DMS153 (cell line): ENCODE results near the gene ANAPC2.

Experiments
- DNase-seq: peaks from one replicate; lab custom pipeline; 2025; lab: John Stamatoyannopoulos, UW

ANAPC2 gene

DNA sequence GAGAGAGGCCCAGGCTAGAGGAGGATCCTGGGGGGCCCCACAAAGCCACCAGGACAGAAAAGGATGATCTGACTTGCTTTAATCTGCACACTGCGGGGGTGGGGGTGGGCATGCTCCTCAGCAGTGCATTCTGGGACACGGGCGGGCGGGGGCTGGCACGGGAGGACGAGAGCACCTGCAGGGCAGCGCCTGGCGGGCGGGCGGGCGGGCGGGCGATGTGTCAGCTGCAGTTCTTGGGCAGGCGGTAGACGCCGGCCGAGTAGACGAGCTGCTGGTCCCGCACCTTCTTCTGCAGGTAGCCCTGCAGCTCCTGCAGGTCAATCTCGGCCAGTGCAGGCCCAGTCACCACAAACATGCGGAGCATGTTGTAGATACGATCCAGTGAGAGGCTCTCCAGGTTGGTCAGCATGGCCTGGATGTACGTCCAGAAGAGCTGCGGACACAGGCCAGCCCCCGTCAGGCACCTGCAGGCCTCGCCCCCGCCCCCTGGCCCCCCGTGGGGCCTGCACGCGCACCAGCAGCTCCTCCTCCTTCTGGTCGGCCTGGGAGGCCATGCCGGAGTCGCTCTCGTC lies 13.6 kb downstream of the ANAPC2 start:
- DNase-seq, result no peak

DNA sequence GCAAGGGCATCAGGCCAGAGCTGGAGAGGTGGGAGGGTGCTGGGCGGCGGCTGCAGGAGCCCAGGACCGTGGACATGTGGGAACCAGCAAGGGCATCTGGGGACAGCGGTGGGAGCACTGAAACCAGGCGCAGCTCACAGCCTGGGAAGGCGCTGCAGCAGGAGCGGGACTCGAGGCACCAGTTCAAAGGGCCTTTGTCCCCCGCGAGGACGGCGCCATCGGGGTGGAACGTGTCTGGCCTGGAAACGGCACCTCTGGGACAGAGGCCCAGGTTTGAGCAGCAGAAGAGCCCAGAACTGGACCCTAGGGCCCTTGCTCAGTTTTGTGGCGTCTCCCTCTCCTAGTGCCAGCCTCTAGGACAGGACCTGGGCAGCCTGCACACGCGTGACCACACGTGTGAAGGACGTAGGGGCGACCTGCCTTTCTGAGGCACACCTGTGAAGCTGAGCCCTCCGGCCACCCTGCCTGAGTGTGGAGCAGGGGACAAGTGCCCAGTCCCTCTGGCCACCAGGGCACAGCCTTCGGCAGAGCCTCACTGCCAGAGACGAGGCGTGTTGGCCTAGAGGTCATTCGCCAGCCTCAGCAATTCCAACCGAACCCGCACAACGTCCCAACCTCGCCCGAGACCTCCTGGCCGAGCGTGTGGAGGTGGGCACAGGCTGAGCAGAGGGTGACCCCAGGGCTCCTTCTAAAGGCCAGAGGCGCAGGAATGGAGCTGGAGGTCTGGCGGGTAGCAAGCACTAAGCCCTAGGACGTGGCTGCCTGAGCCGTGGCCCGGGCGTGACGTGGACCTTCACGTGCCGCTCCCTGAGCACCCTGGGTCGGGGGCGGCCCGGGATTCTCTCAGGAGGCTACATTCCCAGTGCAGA lies 14.3 kb downstream of the ANAPC2 start:
- DNase-seq, result no peak

GRCh38 chr9:137172901-137173795 lies 15.2 kb downstream of the ANAPC2 start:
- no peak for DNase-seq

DNA sequence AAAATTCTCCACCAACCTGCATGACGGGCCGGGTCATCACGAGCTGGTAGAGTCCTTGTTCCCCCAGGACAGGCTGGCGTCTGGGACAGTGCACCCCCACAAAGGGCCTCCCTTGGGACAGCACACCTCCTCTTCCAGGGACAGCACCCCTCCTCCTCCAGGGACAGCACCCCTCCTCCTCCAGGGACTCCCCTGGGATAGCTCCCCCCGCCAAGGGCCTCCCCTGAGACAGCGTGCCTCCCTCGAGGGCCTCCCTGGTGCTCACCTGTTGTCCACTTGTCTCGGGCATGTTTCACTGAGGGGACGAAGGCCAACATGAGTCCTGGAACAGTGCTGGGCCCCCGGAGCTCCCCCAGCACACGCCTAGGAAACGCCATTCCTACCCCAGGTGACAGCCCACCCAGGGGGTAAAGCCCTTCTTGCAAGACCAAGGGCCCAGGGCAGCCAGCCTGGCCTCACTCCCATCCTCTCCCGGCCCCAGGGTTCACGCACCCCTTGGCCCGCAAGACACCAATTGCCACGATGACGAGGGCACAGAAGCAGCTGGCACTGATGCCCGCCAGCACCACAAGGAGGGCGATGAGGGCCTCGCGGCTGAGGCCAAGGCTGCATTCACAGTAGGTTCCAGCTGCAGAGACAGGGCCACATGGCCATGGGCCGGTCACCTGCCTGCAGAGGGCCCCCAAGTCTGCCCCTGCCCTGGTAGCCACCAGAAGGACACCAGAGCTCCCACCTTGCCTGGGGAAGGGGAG lies 17.0 kb downstream of the ANAPC2 start:
- DNase-seq, result no peak

DNA sequence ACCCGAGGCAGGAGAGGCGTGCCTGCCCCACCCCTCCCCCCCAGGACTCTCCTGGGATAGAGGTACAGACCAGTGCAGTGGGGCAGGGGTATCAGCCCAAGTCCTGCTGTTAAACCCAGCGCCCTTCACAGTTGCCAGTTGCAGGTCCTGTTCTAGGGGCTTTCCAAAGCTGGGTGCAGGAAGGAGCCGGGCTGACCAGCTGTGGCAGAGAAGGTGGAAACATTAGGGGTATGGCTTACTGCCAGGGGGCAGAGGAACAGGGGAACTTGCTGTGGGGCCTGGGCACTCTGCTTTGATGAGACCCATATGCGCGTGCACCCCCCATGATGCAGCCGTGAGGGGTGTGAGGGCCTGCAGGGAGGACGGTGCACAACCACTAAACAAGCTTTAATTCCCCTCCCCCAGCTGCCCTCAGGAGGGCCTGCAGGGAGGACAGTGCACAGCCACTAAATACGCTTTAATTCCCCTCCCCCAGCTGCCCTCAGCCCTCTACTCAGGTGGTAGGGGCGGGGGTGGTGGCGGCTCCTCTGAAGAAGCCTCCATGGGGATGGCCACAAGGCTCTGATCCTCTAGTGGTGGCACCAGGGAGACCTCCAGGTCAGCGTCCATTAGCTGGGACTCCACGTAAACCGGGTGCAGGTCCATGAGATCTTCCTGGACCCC lies 17.7 kb downstream of the ANAPC2 start:
- no peak for DNase-seq

GRCh38 chr9:137169896-137170358 lies 18.4 kb downstream of the ANAPC2 start, which contains the start of gene LRRC26:
Gene LRRC26, minus strand, starts transcription at chr9:137170051. Its CDS starts 108 bp downstream, at chr9:137169943.
- DNase-seq, result no peak

GRCh38 chr9:137168904-137169856 lies 19.2 kb downstream of the ANAPC2 start:
- peak; percentile 44 for DNase-seq

DNA sequence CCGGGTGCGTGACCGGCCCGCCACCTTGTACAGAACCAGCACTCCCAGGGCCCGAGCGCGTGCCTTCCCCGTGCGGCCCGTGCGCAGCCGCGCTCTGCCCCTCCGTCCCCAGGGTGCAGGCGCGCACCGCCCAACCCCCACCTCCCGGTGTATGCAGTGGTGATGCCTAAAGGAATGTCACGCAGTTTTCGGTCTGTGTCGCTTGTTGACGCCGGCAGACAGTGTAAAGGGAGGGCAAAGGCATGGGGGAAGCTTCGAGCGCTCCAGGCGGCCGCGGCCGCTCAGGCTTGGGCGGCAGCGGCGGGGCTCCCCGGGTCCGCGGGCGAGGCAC lies 19.8 kb downstream of the ANAPC2 start:
- no peak for DNase-seq

- no peak for DNase-seq
Measured at GRCh38 chr9:137167747-137168572, 20.4 kb downstream of the ANAPC2 start.

DNA sequence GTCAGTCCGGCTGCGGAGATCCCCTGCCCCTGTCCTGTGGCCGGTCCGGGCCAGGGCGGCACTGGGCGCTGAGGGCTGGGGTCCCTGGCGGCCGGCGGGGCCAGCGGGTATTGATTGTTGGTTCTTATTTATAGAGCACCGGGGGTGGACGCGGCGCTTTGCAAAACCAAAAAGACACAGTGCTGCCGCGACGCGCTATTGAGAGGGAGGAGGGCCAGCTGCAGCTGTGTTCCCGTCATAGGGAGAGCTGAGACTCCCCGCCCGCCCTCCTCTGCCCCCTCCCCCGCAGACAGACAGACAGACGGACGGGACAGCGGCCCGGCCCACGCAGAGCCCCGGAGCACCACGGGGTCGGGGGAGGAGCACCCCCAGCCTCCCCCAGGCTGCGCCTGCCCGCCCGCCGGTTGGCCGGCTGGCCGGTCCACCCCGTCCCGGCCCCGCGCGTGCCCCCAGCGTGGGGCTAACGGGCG lies 21.0 kb downstream of the ANAPC2 start:
- no peak for DNase-seq

GRCh38 chr9:137166380-137167229 lies 21.8 kb downstream of the ANAPC2 start:
- DNase-seq, result no peak

- no peak for DNase-seq
Measured at GRCh38 chr9:137165250-137165836, 23.0 kb downstream of the ANAPC2 start.

GRCh38 chr9:137164370-137165249 lies 23.8 kb downstream of the ANAPC2 start:
- DNase-seq, result no peak

DNA sequence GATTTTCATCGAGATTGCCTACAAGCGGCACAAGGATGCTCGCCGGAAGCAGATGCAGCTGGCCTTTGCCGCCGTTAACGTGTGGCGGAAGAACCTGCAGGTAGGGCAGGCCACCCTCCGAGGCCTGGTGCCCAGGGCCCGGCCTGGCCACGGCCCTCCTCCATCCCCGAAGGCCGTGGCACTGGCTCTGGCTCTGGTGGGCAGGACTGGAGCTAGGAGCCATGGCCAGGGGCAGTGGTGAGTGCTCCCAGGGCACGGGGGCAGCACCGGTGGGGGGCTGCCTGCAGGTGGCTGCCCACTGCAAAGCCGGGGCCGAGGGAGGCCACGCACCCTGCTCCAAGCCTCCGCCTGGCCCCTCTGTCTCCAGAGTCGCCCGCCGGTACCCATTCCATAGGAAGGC lies 24.6 kb downstream of the ANAPC2 start:
- no peak for DNase-seq

DNA sequence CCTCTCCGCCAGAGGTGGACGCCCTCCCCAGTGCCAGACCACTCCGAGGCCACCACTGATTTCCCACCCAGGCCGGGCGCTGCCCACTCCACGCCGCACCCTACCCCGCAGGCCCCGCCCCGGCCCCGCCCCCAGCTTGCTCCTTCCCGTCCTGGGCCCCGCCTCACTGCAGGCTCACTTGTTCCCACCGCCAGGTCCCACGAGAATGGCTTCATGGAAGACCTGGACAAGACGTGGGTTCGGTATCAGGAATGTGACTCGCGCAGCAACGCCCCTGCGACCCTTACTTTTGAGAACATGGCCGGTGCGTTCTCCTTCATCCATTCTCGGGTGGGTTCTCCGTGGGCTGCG lies 25.0 kb downstream of the ANAPC2 start:
- no peak for DNase-seq

DNA sequence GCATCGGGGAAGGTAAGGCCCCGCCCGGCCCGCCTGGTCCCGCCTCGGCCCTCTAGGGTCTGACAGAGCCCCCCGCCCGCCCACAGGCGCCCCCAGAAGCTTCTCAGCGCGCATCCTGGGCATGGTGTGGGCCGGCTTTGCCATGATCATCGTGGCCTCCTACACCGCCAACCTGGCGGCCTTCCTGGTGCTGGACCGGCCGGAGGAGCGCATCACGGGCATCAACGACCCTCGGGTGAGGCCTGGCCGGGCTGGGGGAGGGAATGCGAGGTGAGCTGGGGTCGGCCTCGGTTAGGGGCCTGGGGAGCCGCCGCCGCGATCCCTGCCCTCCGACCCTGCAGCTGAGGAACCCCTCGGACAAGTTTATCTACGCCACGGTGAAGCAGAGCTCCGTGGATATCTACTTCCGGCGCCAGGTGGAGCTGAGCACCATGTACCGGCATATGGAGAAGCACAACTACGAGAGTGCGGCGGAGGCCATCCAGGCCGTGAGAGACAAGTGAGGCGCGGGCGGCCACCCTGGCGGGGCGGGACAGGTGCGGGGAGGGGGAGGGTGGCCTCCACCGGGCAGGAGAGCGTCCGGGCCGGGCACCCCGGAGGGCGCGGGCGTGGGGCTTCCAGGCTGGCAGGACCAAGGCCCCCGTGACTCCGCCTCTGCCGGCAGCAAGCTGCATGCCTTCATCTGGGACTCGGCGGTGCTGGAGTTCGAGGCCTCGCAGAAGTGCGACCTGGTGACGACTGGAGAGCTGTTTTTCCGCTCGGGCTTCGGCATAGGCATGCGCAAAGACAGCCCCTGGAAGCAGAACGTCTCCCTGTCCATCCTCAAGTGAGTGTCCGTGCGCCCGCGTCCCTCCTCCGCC lies 25.6 kb downstream of the ANAPC2 start:
- DNase-seq, result peak; percentile 57
